T-helper 1 cell treated with Interleukin-12 subunit alpha and Interleukin-12 subunit beta and Interleukin-4 antibody, amounts not matched to agents 30 ng/mL and 1 ng/mL, for 36 hours (primary cell): ENCODE data around the gene KIAA0232. TPM values are rescaled to one million over a fixed set of nuclear protein-coding genes. Genes with fewer than 3 reads are reported as not detected.
"Not testable (repeated sequence)": the region's sequence is repeated elsewhere in the genome, so short reads cannot be mapped to it uniquely, and the experiment has no call there.

Source experiments
- intact Hi-C: fragments of 100-400 bp; cut with micrococcal nuclease; formaldehyde crosslinking; loops from one replicate; pipeline ENCODE4 v1.15.1; 2024
- total RNA-seq: library from RNA; stranded (reverse); gene quantifications from 2 replicates; pipeline ENCODE4 v1.2.3, GENCODE V29; 2022

The KIAA0232 gene
- total RNA-seq, 1 donor from 2014 or later, result 20.4 TPM

GRCh38 chr4:6896035-6896434, 113.5 kb downstream of the KIAA0232 start:
- intact Hi-C loops, result loop anchor here (5.0 kb wide), 1 partner anchor 224 kb away; a partner anchor contains a TSS

- intact Hi-C loops, result loop anchor here (1.0 to 5.0 kb wide), 4 partner anchors 11 to 226 kb away; partner anchors contain the start of gene TBC1D14
Measured at GRCh38 chr4:6898763-6899162, 116.2 kb downstream of the KIAA0232 start.

GRCh38 chr4:6900181-6900812, 117.8 kb downstream of the KIAA0232 start:
- intact Hi-C loops, result no loop called here

DNA sequence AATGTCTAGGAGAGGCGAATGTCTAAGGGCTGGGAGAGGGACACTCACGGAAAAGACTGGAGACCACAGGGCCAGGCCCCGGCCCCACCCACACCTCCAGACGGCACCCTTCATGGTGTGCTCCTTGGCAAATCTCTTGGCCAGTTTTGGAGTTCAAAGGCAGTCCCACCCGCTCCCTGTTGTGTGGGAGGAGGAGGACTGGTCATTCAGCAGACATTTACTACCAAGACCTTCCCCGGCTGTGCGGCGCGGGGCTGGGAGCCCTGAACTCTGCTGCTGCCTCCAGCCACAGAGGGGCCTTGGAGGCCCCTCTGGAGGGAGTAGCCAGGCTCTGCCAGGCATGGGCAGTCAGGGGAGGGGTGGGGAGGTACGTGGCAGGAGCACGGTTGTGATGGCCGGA, 118.4 kb downstream of the KIAA0232 start:
- intact Hi-C loops, result no loop called here

GRCh38 chr4:6901669-6902317, 119.3 kb downstream of the KIAA0232 start:
- intact Hi-C loops, result no loop called here

- intact Hi-C loops, result no loop called here
Measured at GRCh38 chr4:6902318-6903042, 120.0 kb downstream of the KIAA0232 start.

DNA sequence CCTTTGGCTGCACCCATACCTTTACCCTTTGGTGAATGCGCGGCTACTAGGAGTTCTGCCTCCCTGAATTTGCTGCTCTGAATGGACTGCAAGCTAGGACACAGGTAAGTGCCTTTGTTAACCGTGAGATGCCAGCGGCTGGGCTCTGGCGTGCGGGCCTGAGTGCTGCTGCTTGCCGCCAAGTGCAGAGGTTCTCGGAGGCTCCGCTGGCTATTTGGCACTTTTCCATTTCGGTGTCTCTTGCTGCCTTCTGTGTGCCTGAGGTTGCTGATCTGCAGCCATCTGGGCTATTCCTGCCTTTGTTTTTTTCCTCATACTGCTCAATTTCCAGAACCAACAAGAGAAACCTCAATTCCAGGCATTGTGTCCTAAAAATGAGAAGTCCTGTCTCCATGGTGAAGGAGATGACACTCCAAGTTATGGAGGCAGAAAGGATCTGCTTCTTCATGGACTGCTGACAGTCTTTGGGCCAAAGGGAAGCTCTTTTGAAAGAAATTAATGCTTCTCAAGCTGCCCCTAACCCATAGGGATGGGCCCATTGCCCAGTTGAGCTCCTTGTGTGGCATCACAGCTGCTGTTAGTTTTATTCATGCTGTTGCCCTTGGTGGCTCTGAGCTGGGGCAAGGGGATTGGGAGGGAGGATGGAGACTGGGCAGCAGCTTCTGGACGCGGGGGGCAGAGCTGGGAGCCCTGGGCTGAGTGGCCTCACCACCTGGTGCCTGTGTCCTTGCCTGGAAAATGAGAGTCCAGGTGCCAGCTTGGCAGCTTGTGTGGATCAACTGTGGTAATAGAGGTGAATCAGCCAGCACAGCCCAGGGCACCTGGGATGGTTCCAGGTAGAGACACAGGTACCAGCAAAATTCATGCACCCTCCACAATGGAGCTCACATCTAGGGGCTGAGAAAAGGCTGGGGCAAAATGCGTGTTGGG, 123.3 kb downstream of the KIAA0232 start:
- intact Hi-C loops, result no loop called here

- intact Hi-C loops, result not testable (repeated sequence)
Measured at GRCh38 chr4:6906486-6906885, 124.0 kb downstream of the KIAA0232 start.

DNA sequence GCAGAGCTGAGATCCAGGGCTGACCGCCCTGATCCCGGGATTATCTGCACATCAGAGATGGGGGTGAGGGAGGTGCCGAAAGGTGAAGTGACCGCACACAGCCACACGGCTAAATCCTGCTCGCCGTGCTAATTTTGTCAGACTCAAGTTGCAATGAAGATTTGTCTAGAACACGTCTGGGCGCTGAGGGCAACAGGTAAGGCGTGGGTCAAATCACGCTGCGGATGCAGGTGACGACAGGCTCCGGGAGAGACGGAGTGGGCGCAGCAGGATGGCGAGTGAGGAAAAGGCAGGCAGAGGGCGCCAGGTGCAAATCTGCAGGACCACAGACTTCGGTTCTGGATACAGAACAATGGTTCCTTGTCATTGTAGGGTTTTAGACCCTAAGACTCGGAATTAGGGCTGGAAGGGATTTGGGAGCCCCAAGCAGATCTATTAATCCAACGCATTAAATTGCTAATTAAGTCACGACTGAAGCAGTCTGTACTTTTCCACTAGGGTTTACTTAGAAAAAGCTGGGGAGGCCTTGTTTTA, 125.2 kb downstream of the KIAA0232 start:
- intact Hi-C loops, result loop anchor here (2.0 kb wide), 1 partner anchor 15 kb away; no protein-coding TSS in a partner anchor

- intact Hi-C loops, result loop anchor here (1.0 to 2.0 kb wide), 12 partner anchors 9 to 268 kb away; partner anchors contain the start of genes GRPEL1, MRFAP1 and TADA2B
Measured at GRCh38 chr4:6908432-6909112, 126.0 kb downstream of the KIAA0232 start.

GRCh38 chr4:6909113-6909969, 126.8 kb downstream of the KIAA0232 start, which contains the start of gene TBC1D14:
Gene TBC1D14, plus strand, starts transcription at chr4:6909826. Its CDS starts 13,564 bp downstream, at chr4:6923390.
- intact Hi-C loops, result loop anchor here (1.0 to 2.0 kb wide), 12 partner anchors 8 to 269 kb away; partner anchors contain the start of genes GRPEL1, MRFAP1 and TADA2B

DNA sequence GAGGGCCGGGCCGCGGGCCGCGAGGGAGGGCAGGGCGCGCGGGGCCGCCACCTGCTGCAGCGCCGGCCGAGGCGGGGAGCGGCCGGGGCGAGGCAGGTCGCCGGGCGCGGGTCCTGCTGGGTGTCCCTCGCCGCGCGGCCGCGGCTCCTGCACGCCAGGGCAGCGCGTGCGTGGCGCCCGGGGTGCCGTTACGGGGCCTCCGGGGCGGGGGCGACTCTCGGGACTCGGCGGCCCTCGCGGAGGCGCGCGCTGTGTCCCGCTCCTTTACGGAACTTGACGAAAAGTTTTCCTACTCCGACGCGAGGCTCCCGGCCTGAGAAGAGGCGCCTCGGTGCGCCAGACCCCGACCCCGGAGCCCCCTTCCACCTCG, 127.4 kb downstream of the KIAA0232 start:
- intact Hi-C loops, result loop anchor here (1.0 to 2.0 kb wide), 12 partner anchors 7 to 270 kb away; partner anchors contain the start of genes GRPEL1, MRFAP1 and TADA2B

DNA sequence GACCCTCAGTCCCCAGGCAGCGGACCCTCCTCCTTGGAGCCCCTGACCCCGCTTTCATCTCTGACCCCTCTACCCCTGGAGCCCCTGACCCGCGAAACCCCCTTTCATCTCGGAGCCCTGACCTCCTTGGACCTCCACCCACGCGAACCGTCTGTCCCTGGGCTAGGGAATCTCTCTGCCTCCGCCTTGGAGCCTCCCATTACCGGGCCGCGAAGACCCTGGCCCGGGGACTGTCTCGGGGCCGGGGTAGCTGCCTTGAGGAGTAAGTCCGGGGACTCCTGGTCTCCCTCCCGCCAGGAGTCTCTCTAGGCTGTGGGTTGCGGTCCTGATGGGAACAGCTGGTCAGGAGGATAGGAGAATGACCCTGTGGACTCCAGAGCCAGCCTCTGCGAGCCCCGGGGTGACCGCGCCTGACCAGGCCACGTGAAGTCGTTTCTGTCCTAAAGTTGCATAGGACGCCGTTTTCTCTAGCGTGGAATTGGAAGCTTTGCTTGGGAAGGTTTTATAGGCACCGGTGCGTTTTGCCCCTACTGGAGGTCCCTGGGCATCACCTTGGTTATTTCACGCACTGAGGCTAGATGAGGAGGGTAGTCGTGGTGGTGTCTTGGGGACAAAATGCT, 127.9 kb downstream of the KIAA0232 start:
- intact Hi-C loops, result no loop called here

DNA sequence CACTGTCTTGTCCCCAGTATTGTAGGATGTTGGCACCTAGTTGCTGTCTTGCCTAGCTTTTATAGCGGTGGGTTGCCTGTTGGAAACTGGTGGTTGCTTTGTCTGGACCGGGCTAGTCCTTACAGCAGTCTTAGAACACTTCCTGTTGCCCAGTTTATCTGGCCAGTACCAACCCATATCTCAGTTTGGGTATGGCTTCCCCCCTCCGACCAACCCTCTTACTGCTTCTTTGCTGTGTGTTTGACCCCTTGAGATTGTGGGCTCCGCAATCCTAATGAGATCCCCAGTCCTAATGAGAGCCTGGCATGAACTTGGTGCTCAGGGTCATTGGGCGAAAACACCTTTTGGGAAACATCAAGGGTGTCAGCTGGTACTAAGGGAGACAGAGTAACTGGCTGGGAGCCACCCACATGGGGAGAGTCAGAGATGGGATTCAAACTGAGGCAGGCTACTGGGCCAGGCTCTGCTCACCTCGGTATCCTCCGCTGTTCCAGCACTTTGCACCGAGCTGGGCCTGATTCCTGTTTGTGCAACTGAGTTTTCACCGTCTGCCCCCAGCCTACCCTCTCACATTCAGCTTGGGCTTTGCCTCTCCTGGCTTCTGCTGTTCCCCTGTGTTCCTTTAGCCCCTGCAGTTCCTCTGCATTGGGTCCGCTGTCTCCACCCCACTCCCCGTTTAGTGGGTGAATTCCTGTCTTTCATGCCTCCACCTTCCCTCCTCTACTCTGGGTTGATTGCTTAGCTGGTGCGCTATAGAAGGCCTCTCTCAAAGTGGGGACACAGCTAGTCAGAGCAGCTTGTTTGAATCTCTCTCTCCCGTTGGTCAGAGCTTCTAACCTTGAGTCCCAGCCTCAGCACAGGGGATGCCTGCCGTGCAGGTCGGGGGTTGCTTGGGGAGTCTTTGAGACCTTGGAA, 128.7 kb downstream of the KIAA0232 start:
- intact Hi-C loops, result no loop called here

DNA sequence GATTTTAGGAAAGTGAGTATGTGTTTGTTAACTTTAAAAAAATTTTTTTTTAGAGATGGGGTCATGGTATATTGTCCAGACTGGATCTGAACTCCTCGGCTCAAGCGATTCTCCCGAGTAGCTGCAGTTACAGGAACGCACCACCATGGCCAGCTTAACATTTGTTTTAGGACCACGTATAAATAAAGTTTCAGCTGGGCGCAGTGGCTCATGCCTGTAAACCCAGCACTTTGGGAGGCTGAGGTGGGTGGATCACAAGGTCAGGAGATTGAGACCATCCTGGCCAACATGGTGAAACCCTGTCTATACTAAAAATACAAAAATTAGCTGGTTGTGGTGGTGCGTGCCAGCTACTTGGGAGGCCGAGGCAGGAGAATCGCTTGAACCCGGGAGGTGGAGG, 129.4 kb downstream of the KIAA0232 start:
- intact Hi-C loops, result not testable (repeated sequence)

DNA sequence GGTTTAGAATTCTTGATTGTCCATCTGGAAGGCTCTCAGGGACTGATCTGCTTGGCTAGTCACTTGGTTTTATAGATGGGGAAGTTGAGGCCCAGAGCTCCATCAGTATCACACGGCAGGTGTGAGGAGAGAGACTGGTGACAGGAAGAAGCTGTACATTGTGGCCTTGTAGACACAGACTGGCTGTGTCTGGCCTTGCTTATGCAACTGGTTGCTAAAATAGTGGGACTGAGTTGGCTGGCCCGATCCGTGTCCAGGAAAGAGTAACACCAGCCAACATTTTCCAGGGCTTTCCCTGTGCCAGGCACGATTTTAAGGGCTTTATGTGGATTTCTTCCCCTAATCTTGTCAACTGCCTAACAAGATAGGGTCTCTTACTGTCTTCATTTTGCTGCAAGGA, 129.9 kb downstream of the KIAA0232 start:
- intact Hi-C loops, result no loop called here

DNA sequence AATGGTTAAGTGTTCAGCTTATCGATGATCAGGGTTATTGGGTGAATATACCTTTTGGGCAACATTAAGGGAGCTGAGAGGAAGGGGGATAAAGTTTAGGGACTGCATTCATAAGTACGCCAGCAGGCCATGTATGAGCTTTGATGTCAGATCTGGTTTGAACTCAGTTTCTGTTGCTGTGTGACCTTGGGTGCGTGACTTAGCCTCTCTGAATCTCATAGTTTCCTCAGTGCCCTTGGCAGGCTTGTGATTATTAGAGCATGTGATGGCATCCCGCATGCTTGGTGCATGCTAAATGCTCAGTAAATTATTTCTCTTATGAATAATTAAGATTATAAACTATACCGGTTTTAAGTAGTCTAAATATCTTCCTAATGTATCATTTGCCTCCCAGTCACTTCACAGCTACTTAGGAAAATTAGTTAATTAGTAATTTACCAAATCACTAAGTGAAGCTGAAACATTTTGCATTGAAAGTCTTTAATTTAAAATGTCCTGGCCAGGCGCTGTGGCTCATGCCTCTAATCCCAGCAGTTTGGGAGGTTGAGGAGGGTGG, 130.9 kb downstream of the KIAA0232 start:
- intact Hi-C loops, result no loop called here
